Activated CD4-positive, alpha-beta T cell treated with anti-CD3 and anti-CD28 coated beads, Interleukin-2, amount 10 ng/mL, durations not matched to agents 24 days and 14 days (primary cell): ENCODE measurements around the gene KRI1. TPM values are rescaled to one million over a fixed set of nuclear protein-coding genes. Genes with fewer than 3 reads are reported as not detected.
A peak's percentile ranks its signal among the peaks of the same experiment; 100 is the strongest.

ENCODE experiments used
- DNase-seq: peaks from one replicate; pipeline ENCODE4 v3.0.0; 2022
- H3K27ac Mint-ChIP-seq: one replicate; pipeline ENCODE4 v1.8.0; 2022; ENCODE audit warnings: mild to moderate bottlenecking, mixed read lengths
- H3K27me3 Mint-ChIP-seq: one replicate; pipeline ENCODE4 v1.8.0; 2022; ENCODE audit warnings: mixed read lengths
- H3K36me3 Mint-ChIP-seq: one replicate; pipeline ENCODE4 v1.8.0; 2022; ENCODE audit warnings: low read depth, mild to moderate bottlenecking, mixed read lengths
- H3K4me1 Mint-ChIP-seq: one replicate; pipeline ENCODE4 v1.8.0; 2021; ENCODE audit warnings: mixed read lengths
- H3K4me3 Mint-ChIP-seq: one replicate; pipeline ENCODE4 v1.8.0; 2022; ENCODE audit warnings: mild to moderate bottlenecking, moderate library complexity, mixed read lengths
- H3K9me3 Mint-ChIP-seq: one replicate; pipeline ENCODE4 v1.8.0; 2021; ENCODE audit warnings: mixed read lengths
- intact Hi-C: fragments of 100-400 bp; cut with micrococcal nuclease; formaldehyde crosslinking; loops from one replicate; pipeline ENCODE4 v1.15.1; 2023
- total RNA-seq: library from RNA; stranded (reverse); gene quantifications from 2 replicates; pipeline ENCODE4 v1.2.3, GENCODE V29; 2022

Gene KRI1
- total RNA-seq, 1 donor from 2014 or later = 90.6 TPM

- Mint-ChIP-seq H3K4me3 (peak overlapping the region; percentile 99), H3K36me3 (peaks cover 39% of the 10 kb centered on the region), H3K27me3 (peaks cover 3% of the 10 kb centered on the region), H3K9me3 (no peaks in the 10 kb centered on the region), H3K27ac (peak overlapping the region; percentile 96), H3K4me1 (peaks cover 43% of the 10 kb centered on the region)
- DNase-seq = peak; percentile 91
- intact Hi-C loops = loop anchor here (1.0 to 10.0 kb wide), 12 partner anchors 14 to 462 kb away; partner anchors contain the start of genes ANGPTL6, CARM1, CDC37 and ICAM1
Observed at GRCh38 chr19:10566658-10567410, 1.0 kb upstream of the KRI1 start.

DNA sequence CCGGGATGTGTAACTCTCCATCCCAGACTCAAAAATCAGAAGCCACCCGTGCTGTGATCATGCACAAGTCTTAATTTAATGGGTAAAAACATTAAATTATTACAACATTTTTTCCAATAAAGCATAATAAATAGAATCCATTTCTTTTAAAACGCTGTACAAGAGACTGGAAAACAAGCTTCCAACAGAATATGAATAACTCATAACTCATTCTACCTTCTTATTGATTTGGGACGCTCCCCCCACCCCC lies 523 bp upstream of the KRI1 start:
- no peak for DNase-seq
- Mint-ChIP-seq H3K27me3 (peaks cover 3% of the 10 kb centered on the region), H3K9me3 (no peaks in the 10 kb centered on the region), H3K36me3 (peaks cover 43% of the 10 kb centered on the region), H3K4me1 (peaks cover 47% of the 10 kb centered on the region), H3K27ac (peak overlapping the region; percentile 96), H3K4me3 (peak overlapping the region; percentile 99)
- intact Hi-C loops = loop anchor here (1.0 to 10.0 kb wide), 12 partner anchors 14 to 462 kb away; partner anchors contain the start of genes ANGPTL6, CARM1, CDC37 and ICAM1

- peaks cover 45% of the 10 kb centered on the region for H3K4me1 Mint-ChIP-seq
- H3K36me3 Mint-ChIP-seq = peaks cover 53% of the 10 kb centered on the region
- DNase-seq = peak; percentile 85
- peak overlapping the region; percentile 99 for H3K4me3 Mint-ChIP-seq
- H3K27me3 Mint-ChIP-seq = peaks cover 3% of the 10 kb centered on the region
- H3K27ac Mint-ChIP-seq = peak overlapping the region; percentile 96
- intact Hi-C loops = loop anchor here (5.0 to 10.0 kb wide), 8 partner anchors 58 to 460 kb away; partner anchors contain the start of genes ANGPTL6, CARM1, CDC37 and ICAM1
- H3K9me3 Mint-ChIP-seq = no peaks in the 10 kb centered on the region
Observed at GRCh38 chr19:10565028-10565566, 713 bp downstream of the KRI1 start.

DNA sequence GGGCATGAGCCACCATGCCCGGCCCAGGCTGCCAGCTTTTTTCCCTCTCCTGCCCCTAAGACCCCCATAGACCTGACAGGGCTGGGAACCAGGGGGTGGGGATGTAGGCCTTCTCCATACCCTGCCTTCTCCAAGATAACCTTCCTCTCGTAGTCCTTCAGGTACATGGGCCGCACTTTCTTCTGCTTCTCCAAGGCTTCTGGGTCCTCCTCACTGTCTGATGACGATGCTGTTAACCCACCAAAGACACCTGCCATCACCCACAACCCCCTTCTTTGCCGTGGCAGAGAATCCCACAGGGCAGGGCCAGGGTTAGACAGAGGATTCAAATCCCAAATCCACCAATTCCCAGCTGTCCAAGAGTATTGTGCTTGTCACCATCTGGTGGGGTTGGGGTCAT lies 3.2 kb downstream of the KRI1 start:
- Mint-ChIP-seq H3K4me1 (peaks cover 33% of the 10 kb centered on the region), H3K4me3 (no peak overlapping the region), H3K27ac (no peak overlapping the region), H3K36me3 (peaks cover 63% of the 10 kb centered on the region), H3K9me3 (no peaks in the 10 kb centered on the region), H3K27me3 (peaks cover 3% of the 10 kb centered on the region)
- intact Hi-C loops = loop anchor here (10.0 kb wide), 2 partner anchors 312 to 458 kb away; partner anchors contain the start of genes ANGPTL6, CARM1 and PPAN
- no peak for DNase-seq

DNA sequence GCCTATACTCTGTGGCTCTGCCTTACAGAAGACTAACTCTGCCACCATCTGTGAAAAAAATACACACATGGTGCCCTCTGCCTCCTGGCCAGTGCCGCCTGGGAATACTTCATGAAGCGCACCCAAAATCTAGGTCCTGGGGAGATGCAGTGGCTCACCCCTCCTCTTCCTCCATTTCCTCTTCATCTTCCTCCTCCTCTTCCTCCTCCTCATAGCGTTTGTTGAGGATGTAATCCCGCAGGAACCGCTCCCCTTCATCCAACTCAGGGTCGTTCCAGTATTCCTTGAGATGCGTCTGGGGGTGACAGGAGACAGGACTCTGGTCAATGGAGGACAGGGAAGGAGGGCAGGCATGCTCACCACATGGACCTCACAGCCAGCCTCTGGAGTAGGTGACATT lies 5.7 kb downstream of the KRI1 start:
- H3K27ac Mint-ChIP-seq = no peak overlapping the region
- H3K27me3 Mint-ChIP-seq = no peaks in the 10 kb centered on the region
- DNase-seq = no peak
- H3K4me1 Mint-ChIP-seq = peaks cover 26% of the 10 kb centered on the region
- peaks cover 55% of the 10 kb centered on the region for H3K36me3 Mint-ChIP-seq
- intact Hi-C loops = loop anchor here (10.0 kb wide), 2 partner anchors 315 to 455 kb away; partner anchors contain the start of genes ANGPTL6, CARM1 and PPAN
- H3K9me3 Mint-ChIP-seq = no peaks in the 10 kb centered on the region
- no peak overlapping the region for H3K4me3 Mint-ChIP-seq

DNA sequence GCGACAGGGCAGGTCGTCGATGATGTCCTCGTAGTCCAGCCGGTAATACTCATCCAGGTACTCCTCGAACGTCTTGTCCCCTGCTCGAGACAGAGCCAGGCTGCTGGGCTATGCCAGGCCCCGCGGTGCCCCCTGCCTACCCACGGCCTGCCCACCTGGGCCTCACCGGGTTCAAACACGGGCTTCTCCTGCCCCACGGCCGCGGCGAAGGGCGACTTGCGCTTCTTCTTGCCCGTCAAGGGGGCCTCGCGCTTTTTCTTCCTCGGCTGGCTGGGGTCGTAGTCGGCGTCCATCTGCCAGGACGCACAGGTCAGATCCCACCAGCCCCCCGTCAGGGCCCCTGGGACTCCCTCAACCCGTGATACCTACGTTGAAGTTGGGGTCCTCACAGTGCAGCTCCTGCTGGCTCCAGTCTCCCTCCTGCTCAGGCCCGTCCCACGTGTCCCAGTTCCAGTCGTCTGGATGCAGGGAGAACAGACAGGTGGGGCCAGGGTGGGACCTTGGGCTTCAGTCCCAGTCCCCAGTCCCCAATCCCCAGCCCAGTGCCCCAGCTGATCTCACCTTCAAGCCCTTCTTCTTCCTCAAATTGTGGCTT lies 8.1 kb downstream of the KRI1 start:
- no peak for DNase-seq
- intact Hi-C loops = no loop called here
- Mint-ChIP-seq H3K27me3 (no peaks in the 10 kb centered on the region), H3K36me3 (peaks cover 60% of the 10 kb centered on the region), H3K4me1 (peaks cover 40% of the 10 kb centered on the region), H3K4me3 (no peak overlapping the region), H3K27ac (no peak overlapping the region), H3K9me3 (no peaks in the 10 kb centered on the region)

DNA sequence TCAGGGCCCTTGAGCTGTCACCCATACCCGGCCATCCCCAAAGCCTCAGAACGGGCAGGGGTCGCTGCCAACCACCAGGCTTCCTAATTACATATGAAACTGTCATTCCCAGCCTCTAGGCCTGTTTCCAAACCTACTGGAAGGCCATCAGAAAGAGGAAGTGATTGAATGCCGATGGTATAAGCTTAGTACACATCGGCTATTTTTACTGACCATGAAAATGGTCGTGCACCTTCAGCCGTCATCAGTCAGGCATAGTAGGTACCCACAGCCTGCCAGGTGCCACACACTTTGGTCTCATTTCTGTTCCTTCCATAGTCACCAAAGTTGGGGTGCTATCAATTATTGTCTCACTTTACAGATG lies 10.2 kb downstream of the KRI1 start:
- intact Hi-C loops = no loop called here
- Mint-ChIP-seq H3K4me1 (peaks cover 41% of the 10 kb centered on the region), H3K27ac (peak overlapping the region; percentile 75), H3K36me3 (peaks cover 59% of the 10 kb centered on the region), H3K27me3 (no peaks in the 10 kb centered on the region), H3K4me3 (no peak overlapping the region), H3K9me3 (no peaks in the 10 kb centered on the region)
- no peak for DNase-seq

GRCh38 chr19:10554760-10555609 lies 10.8 kb downstream of the KRI1 start:
- peaks cover 58% of the 10 kb centered on the region for H3K36me3 Mint-ChIP-seq
- H3K27me3 Mint-ChIP-seq = no peaks in the 10 kb centered on the region
- peak overlapping the region; percentile 76 for H3K4me3 Mint-ChIP-seq
- intact Hi-C loops = loop anchor here (5.0 kb wide), 1 partner anchor 43 kb away; no protein-coding TSS in a partner anchor
- H3K4me1 Mint-ChIP-seq = peaks cover 45% of the 10 kb centered on the region
- H3K27ac Mint-ChIP-seq = peak overlapping the region; percentile 95
- H3K9me3 Mint-ChIP-seq = no peaks in the 10 kb centered on the region
- peak; percentile 61 for DNase-seq

GRCh38 chr19:10553943-10554381 lies 11.8 kb downstream of the KRI1 start:
- peaks cover 59% of the 10 kb centered on the region for H3K36me3 Mint-ChIP-seq
- intact Hi-C loops = loop anchor here (2.0 to 5.0 kb wide), 2 partner anchors 13 to 42 kb away; partner anchors contain the start of gene KRI1
- peak overlapping the region; percentile 76 for H3K4me3 Mint-ChIP-seq
- no peaks in the 10 kb centered on the region for H3K9me3 Mint-ChIP-seq
- H3K27ac Mint-ChIP-seq = peak overlapping the region; percentile 95
- peaks cover 43% of the 10 kb centered on the region for H3K4me1 Mint-ChIP-seq
- peak; percentile 91 for DNase-seq
- no peaks in the 10 kb centered on the region for H3K27me3 Mint-ChIP-seq

GRCh38 chr19:10553087-10553667 lies 12.6 kb downstream of the KRI1 start:
- Mint-ChIP-seq H3K4me3 (peak overlapping the region; percentile 76), H3K36me3 (peaks cover 59% of the 10 kb centered on the region), H3K9me3 (no peaks in the 10 kb centered on the region), H3K4me1 (peaks cover 43% of the 10 kb centered on the region), H3K27me3 (no peaks in the 10 kb centered on the region), H3K27ac (peak overlapping the region; percentile 95)
- intact Hi-C loops = loop anchor here (2.0 to 5.0 kb wide), 2 partner anchors 14 to 41 kb away; partner anchors contain the start of gene KRI1
- no peak for DNase-seq

- peak; percentile 72 for DNase-seq
- intact Hi-C loops = loop anchor here (2.0 to 5.0 kb wide), 2 partner anchors 14 to 40 kb away; partner anchors contain the start of gene KRI1
- no peaks in the 10 kb centered on the region for H3K27me3 Mint-ChIP-seq
- H3K4me1 Mint-ChIP-seq = peaks cover 43% of the 10 kb centered on the region
- H3K27ac Mint-ChIP-seq = peak overlapping the region; percentile 95
- peaks cover 55% of the 10 kb centered on the region for H3K36me3 Mint-ChIP-seq
- H3K9me3 Mint-ChIP-seq = no peaks in the 10 kb centered on the region
- H3K4me3 Mint-ChIP-seq = peak overlapping the region; percentile 19
Observed at GRCh38 chr19:10552510-10553053, 13.2 kb downstream of the KRI1 start.

GRCh38 chr19:10551698-10552301 lies 14.0 kb downstream of the KRI1 start:
- no peaks in the 10 kb centered on the region for H3K27me3 Mint-ChIP-seq
- H3K9me3 Mint-ChIP-seq = no peaks in the 10 kb centered on the region
- H3K4me3 Mint-ChIP-seq = no peak overlapping the region
- intact Hi-C loops = loop anchor here (2.0 to 5.0 kb wide), 2 partner anchors 15 to 39 kb away; partner anchors contain the start of gene KRI1
- H3K27ac Mint-ChIP-seq = peak overlapping the region; percentile 67
- H3K4me1 Mint-ChIP-seq = peaks cover 45% of the 10 kb centered on the region
- DNase-seq = peak; percentile 80
- H3K36me3 Mint-ChIP-seq = peaks cover 58% of the 10 kb centered on the region
